GM18507 (cell line): Measurements from ENCODE around the gene CCDC149.

ENCODE experiments used
- DNase-seq: peaks from one replicate; pipeline ENCODE4 v3.0.0; 2011; ENCODE audit warnings: low read depth; ENCODE audit not compliant: insufficient read length; ENCODE audit errors: extremely low spot score
- FAIRE-seq: peaks from 2 replicates; lab custom pipeline; 2011; peaks lifted over from hg19 to GRCh38; lab: Jason Lieb, UNC

Gene CCDC149

GRCh38 chr4:24768604-24769003 lies 144.2 kb downstream of the CCDC149 start:
- FAIRE-seq (peak; percentile 83), DNase-seq (peak; percentile 7)

DNA sequence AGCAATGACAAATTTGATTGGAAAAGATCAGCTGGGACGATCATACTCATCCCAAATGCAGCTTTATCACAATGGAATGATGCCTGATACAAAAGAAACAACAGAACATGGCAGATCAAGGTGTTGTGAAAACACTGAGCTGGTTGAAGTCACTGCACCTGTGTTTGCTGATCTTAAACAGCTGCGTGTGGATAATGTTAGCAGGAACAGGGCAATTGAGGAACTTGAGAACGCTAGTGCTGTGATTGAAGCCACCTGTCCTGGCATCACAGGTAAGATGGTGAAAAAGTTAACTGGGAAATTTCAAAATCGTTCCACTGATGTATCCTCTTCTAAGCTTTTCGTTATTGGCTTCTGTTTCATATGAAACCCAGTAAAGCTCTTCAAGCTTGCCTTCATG lies 144.8 kb downstream of the CCDC149 start:
- FAIRE-seq: no peak
- DNase-seq: no peak

DNA sequence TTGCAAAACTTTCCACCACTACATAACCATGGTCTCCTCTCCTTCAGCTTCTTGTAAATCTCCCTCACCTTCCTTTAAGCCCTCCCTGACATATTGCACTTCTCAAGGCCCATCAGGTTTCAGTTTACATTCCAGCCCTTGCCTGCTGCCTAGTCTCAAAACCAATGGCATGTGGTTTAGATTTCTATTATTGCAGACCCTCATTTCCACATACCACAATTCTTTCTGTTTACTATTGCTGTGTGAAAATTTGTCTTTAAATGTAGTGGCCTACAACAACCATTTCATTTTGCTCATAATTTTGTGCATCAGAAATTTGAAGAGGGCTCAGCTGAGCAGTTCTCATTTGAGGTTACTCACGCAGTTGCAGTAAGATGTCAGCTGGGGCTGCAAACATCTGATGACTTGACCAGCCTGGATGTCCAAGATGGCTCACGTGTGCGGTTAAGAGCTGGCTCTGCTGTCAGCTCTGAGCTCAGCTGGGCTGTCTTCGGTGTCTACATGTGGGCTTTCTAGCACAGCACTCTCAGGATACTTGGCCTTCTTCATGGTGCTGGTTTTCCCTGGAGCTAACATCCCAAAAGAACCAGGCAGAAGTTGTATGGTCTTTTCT lies 147.4 kb downstream of the CCDC149 start:
- FAIRE-seq: no peak
- no peak for DNase-seq

DNA sequence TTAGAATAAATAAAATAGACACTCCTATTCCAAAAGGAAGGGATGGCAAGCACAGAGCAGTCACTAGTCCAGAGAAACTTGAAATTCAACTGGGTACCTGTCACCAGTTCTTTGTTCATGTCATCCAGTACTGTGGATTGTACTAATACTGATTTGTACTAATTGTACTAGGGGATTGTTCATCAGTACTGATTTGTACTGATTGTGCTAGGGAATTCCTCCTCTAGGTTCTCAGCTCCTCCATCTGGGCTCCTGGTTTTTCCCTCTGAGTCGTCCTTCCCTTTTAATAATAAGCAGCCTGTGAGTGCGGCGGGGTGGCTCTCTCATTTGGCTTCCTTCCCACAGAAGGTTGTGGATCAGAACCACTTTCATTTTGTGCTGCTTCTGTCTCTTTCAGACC lies 148.5 kb downstream of the CCDC149 start:
- DNase-seq (no peak), FAIRE-seq (no peak)

GRCh38 chr4:24763631-24764297 lies 149.1 kb downstream of the CCDC149 start:
- FAIRE-seq: no peak
- DNase-seq: no peak
